Astrocyte (in vitro differentiated cells and primary cell): Measurements from ENCODE around the gene LDB1. TPM values are rescaled to one million over a fixed set of nuclear protein-coding genes. Genes with fewer than 3 reads are reported as not detected.

Experiments
- DNase-seq: peaks from one replicate; pipeline ENCODE4 v3.0.0-alpha.2; 2010; ENCODE audit warnings: low read depth
- FAIRE-seq: peaks from 2 replicates; lab custom pipeline; 2011; peaks lifted over from hg19 to GRCh38; lab: Jason Lieb, UNC
- H2AFZ ChIP-seq: 2 replicates; pipeline ENCODE4 v1.6.0; 2012; ENCODE audit warnings: low read depth, low read length, inconsistent platforms
- H3K27ac ChIP-seq: 2 replicates; pipeline ENCODE4 v1.5.1; 2011; ENCODE audit warnings: low read depth, low read length, inconsistent platforms
- H3K27me3 ChIP-seq: 2 replicates; pipeline ENCODE4 v1.6.0; 2011; ENCODE audit warnings: low read length, inconsistent platforms; ENCODE audit not compliant: insufficient read depth
- H3K36me3 ChIP-seq: 2 replicates; pipeline ENCODE4 v1.5.1; 2011; ENCODE audit warnings: low read length, inconsistent platforms; ENCODE audit not compliant: insufficient read depth
- H3K4me1 ChIP-seq: 2 replicates; pipeline ENCODE4 v1.5.1; 2011; ENCODE audit warnings: low read length, inconsistent platforms; ENCODE audit not compliant: insufficient read depth
- H3K4me2 ChIP-seq: 2 replicates; pipeline ENCODE4 v1.6.0; 2012; ENCODE audit warnings: low read length, inconsistent platforms
- H3K4me3 ChIP-seq: 2 replicates; pipeline ENCODE4 v1.5.1; 2011; ENCODE audit warnings: low read depth, mild to moderate bottlenecking, low read length, inconsistent platforms; ENCODE audit not compliant: insufficient read depth
- H3K79me2 ChIP-seq: 2 replicates; pipeline ENCODE4 v1.6.0; 2012; ENCODE audit warnings: mild to moderate bottlenecking, low read length, inconsistent platforms; ENCODE audit not compliant: insufficient read depth
- H3K9ac ChIP-seq: 2 replicates; pipeline ENCODE4 v1.6.0; 2012; ENCODE audit warnings: mild to moderate bottlenecking, low read length, inconsistent platforms
- H3K9me3 ChIP-seq: 2 replicates; pipeline ENCODE4 v1.5.1; 2012; ENCODE audit warnings: low read depth, mild to moderate bottlenecking, low read length, inconsistent platforms; ENCODE audit not compliant: insufficient read depth
- H4K20me1 ChIP-seq: 2 replicates; pipeline ENCODE4 v1.6.0; 2012; ENCODE audit warnings: low read length, inconsistent platforms; ENCODE audit not compliant: insufficient read depth
- H3K27ac Mint-ChIP-seq: one replicate; pipeline ENCODE4 v1.8.0; 2021; ENCODE audit warnings: mild to moderate bottlenecking, mixed read lengths; ENCODE audit not compliant: unreplicated experiment
- H3K27me3 Mint-ChIP-seq: one replicate; pipeline ENCODE4 v1.8.0; 2021; ENCODE audit warnings: low read depth, mixed read lengths; ENCODE audit not compliant: unreplicated experiment
- H3K36me3 Mint-ChIP-seq: one replicate; pipeline ENCODE4 v1.8.0; 2021; ENCODE audit warnings: low read depth, mixed read lengths; ENCODE audit not compliant: unreplicated experiment
- H3K4me1 Mint-ChIP-seq: one replicate; pipeline ENCODE4 v1.8.0; 2021; ENCODE audit warnings: low read depth, mixed read lengths; ENCODE audit not compliant: unreplicated experiment
- H3K4me3 Mint-ChIP-seq: one replicate; pipeline ENCODE4 v1.8.0; 2021; ENCODE audit warnings: mild to moderate bottlenecking, moderate library complexity, mixed read lengths; ENCODE audit not compliant: unreplicated experiment
- H3K9me3 Mint-ChIP-seq: one replicate; pipeline ENCODE4 v1.8.0; 2021; ENCODE audit warnings: mild to moderate bottlenecking, mixed read lengths; ENCODE audit not compliant: unreplicated experiment
- EZH2 ChIP-seq: IDR thresholded peaks from 2 replicates; pipeline ENCODE4 v1.6.1; 2012; ENCODE audit warnings: mild to moderate bottlenecking, low read length, inconsistent platforms; ENCODE audit not compliant: insufficient read depth
- total RNA-seq: library from RNA; stranded (reverse); gene quantifications from 2 replicates; pipeline ENCODE4 v1.2.1, GENCODE V29; 2021
- TF ChIP-seq, protein P1 (sequence below): IDR thresholded peaks from 2 replicates; pipeline ENCODE4 v1.5.1; 2011; ENCODE audit warnings: low read depth, mild to moderate bottlenecking, inconsistent platforms, low read length, moderate library complexity; ENCODE audit not compliant: insufficient read depth

The LDB1 gene
- total RNA-seq, 1 donor from 2014 or later, result 134 TPM

- peak overlapping the region; percentile 87 for H3K4me2 ChIP-seq
- H3K4me3 ChIP-seq, result peak overlapping the region; percentile 64
- H2AFZ ChIP-seq, result peak overlapping the region; percentile 75
- peak overlapping the region; percentile 73 for H3K9ac ChIP-seq
- peak; percentile 44 for DNase-seq
- H3K27ac ChIP-seq, result peak overlapping the region; percentile 45
- Mint-ChIP-seq H3K27me3 (no peaks in the 10 kb centered on the region), H3K27ac (peak overlapping the region; percentile 92), H3K36me3 (peaks cover 16% of the 10 kb centered on the region), H3K4me1 (peaks cover 48% of the 10 kb centered on the region), H3K4me3 (peak overlapping the region; percentile 88), H3K9me3 (no peaks in the 10 kb centered on the region)
- H3K9me3 ChIP-seq, result no peaks in the 10 kb centered on the region
- no peaks in the 10 kb centered on the region for H3K27me3 ChIP-seq
- no peak for FAIRE-seq
- TF ChIP-seq EZH2, result no peak
- TF ChIP-seq, protein P1, sequence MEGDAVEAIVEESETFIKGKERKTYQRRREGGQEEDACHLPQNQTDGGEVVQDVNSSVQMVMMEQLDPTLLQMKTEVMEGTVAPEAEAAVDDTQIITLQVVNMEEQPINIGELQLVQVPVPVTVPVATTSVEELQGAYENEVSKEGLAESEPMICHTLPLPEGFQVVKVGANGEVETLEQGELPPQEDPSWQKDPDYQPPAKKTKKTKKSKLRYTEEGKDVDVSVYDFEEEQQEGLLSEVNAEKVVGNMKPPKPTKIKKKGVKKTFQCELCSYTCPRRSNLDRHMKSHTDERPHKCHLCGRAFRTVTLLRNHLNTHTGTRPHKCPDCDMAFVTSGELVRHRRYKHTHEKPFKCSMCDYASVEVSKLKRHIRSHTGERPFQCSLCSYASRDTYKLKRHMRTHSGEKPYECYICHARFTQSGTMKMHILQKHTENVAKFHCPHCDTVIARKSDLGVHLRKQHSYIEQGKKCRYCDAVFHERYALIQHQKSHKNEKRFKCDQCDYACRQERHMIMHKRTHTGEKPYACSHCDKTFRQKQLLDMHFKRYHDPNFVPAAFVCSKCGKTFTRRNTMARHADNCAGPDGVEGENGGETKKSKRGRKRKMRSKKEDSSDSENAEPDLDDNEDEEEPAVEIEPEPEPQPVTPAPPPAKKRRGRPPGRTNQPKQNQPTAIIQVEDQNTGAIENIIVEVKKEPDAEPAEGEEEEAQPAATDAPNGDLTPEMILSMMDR, result no peak
- H3K79me2 ChIP-seq, result peaks cover 89% of the 10 kb centered on the region
- H3K36me3 ChIP-seq, result peaks cover 11% of the 10 kb centered on the region
- H4K20me1 ChIP-seq, result peaks cover 49% of the 10 kb centered on the region
- peaks cover 57% of the 10 kb centered on the region for H3K4me1 ChIP-seq
These were observed 5.1 kb downstream of the LDB1 start for GRCh38 chr10:102114861-102115618.

DNA sequence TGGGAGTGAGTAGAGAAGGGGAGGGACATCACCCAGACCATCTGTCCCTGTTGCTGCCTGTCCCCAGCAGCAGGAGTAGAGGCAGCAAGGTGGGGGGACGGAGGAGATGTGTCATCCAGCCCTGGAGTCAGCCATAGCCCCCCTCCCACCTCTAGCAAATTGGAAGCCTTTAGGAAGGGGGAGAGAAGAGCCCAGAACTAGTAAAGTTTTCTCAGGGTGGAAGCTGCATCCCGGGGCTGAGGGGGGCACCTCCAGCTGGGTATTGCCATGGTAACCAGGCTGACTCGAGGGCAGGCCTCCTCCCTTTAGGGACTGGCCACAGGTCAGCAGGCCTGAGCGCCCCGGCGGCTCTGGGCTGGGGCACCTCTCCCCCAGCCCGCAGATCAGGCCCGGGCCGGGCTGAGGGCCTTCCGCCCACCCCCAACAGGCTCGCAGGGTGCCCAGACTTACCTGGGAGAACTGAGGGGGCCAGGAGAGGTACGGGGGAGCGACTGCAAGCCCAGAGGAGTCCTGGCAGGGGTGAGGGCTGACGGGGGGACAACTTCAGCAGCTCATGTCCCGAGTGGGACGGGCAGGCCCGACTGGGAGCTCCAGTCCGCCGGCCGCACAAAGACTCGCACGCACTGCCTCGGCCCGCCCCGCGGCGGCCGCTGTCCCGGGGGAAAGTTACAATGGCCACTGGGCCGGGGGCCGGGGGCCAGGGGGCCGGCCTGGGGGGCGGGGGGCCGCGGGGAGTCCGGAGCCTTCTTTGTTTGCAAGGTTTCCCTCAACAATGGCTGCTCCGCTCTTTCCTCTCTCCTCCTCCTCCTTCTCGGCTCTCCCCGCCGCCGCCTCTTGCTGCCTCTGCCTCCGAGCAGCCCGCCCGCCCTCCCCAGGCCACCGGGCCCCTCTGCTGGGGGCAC, 6.0 kb downstream of the LDB1 start:
- peaks cover 51% of the 10 kb centered on the region for H3K4me1 ChIP-seq
- H3K36me3 Mint-ChIP-seq, result peaks cover 20% of the 10 kb centered on the region
- no peaks in the 10 kb centered on the region for H3K27me3 Mint-ChIP-seq
- DNase-seq, result no peak
- peaks cover 52% of the 10 kb centered on the region for H3K4me1 Mint-ChIP-seq
- peak overlapping the region; percentile 91 for H3K27ac Mint-ChIP-seq
- peak overlapping the region; percentile 93 for H3K4me2 ChIP-seq
- H3K36me3 ChIP-seq, result peaks cover 20% of the 10 kb centered on the region
- H3K9me3 ChIP-seq, result no peaks in the 10 kb centered on the region
- FAIRE-seq, result no peak
- no peak overlapping the region for H2AFZ ChIP-seq
- H3K27ac ChIP-seq, result peak overlapping the region; percentile 54
- H3K79me2 ChIP-seq, result peaks cover 82% of the 10 kb centered on the region
- peaks cover 57% of the 10 kb centered on the region for H4K20me1 ChIP-seq
- peak overlapping the region; percentile 88 for H3K9ac ChIP-seq
- H3K4me3 Mint-ChIP-seq, result peak overlapping the region; percentile 96
- no peaks in the 10 kb centered on the region for H3K27me3 ChIP-seq
- H3K9me3 Mint-ChIP-seq, result no peaks in the 10 kb centered on the region
- peak overlapping the region; percentile 64 for H3K4me3 ChIP-seq
- no peak for TF ChIP-seq EZH2

DNA sequence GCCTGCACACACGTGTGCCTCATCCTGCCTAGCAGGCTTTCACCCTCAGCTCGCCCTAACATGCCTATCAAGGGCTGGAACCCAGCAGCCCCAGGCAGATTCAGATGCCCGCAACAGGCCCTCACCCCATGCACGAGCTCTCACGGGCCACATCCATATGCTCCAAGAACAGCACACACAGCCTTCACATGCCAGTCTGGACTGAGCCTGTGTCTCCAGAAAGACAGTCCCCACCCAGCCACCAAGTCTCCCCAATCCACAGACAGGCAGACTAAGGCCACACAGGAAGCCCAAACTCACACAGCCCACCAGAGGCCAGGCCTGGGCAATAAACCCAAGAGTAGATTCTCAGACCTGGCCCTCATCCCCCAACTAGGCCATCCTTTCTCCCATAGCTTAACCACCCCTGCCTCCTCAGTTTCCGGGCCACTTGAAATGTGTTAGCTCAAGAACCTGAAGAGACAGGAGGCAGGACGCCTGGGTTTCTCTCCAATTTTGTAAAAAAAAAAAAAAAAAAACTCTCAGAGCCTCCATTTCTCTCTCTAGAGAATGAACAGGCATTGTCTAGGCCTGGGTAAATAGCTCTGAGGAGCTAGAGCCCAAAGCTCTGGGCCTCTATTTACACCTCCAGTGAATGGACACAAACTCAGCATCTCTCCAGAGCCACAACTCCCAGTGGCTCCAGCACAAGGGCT, 6.8 kb downstream of the LDB1 start:
- Mint-ChIP-seq H3K27ac (peak overlapping the region; percentile 91), H3K27me3 (no peaks in the 10 kb centered on the region), H3K4me1 (peaks cover 53% of the 10 kb centered on the region), H3K4me3 (peak overlapping the region; percentile 96), H3K36me3 (peaks cover 27% of the 10 kb centered on the region), H3K9me3 (no peaks in the 10 kb centered on the region)
- Histone ChIP-seq H3K9me3 (no peaks in the 10 kb centered on the region), H3K36me3 (peaks cover 27% of the 10 kb centered on the region), H3K4me2 (peak overlapping the region; percentile 93), H4K20me1 (peaks cover 65% of the 10 kb centered on the region), H2AFZ (no peak overlapping the region), H3K79me2 (peaks cover 74% of the 10 kb centered on the region), H3K4me3 (peak overlapping the region; percentile 64), H3K27ac (peak overlapping the region; percentile 54), H3K27me3 (no peaks in the 10 kb centered on the region), H3K4me1 (peaks cover 43% of the 10 kb centered on the region), H3K9ac (peak overlapping the region; percentile 88)
- TF ChIP-seq EZH2, result no peak
- TF ChIP-seq, protein P1, result no peak
- FAIRE-seq, result no peak
- no peak for DNase-seq
